Transverse colon (tissue), 3 donors: ENCODE measurements around the gene GRIN2A.

Experiments used
- CTCF ChIP-seq, 5 experiments: fragments of 200-600 bp in 3 of 5; fragments of 450-650 bp in 2 of 5; sonication (generic) in 3 of 5; IDR thresholded peaks; 1 replicate in 2 of 5; 2 replicates in 3 of 5; pipeline ENCODE4 v1.5.1; 2016 to 2017; ENCODE audit warnings: antibody characterized with exemption in 5 of 5, inconsistent platforms in 3 of 5, mild to moderate bottlenecking in 2 of 5, moderate library complexity in 1 of 5
- POLR2A ChIP-seq: fragments of 450-650 bp; IDR thresholded peaks from one replicate; pipeline ENCODE4 v1.6.1; 2016; ENCODE audit warnings: antibody characterized with exemption, mild to moderate bottlenecking, moderate library complexity

- TF ChIP-seq CTCF (IDR thresholded peaks at IDR 0.05), result no peak
- no peak for TF ChIP-seq POLR2A
Measured at GRCh38 chr16:9970244-9970643, 212.0 kb downstream of the GRIN2A start.
